ENCODE measurements around the gene CCL19. TPM values are rescaled to one million over a fixed set of nuclear protein-coding genes. Genes with fewer than 3 reads are reported as not detected.
A peak's percentile ranks its signal among the peaks of the same experiment; 100 is the strongest.

CCL19 gene
- total and polyA plus RNA-seq, 8 donors = 4.3 to 24.1 (median 7.8) TPM; not detected in 3

DNA sequence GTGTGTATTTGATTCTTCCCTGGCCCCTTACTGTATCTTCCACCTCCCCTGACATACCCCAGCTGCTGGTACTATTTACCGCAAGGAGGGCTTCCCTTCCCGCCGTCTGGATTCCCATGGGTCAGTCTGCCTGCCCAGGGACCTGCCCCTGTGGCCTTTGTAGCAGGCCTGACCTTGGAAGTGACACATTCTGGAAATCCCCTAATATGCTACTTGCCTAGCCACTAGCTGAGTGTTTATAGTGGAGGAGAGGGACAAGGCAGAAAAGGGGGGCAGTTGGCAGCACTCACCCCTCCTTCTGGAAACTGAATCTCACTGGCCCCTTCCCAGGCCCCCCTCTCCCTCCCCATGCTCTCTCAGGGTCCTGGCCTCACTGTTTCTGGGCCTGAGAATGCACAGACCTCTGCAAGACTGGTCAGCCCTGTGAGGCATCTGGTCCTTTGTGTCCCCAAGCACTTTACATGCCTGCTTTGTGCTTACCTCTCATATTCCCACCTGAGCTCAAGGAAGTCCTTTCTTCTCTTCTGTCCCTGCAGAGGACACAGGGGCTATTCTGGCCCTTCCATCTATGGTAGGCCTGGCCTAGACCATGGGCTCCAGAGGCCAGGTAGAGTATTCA, 27.0 kb upstream of the CCL19 start:
- Histone ChIP-seq H3K27ac (no peak overlapping the region), H3K9me3 (no peaks in the 10 kb centered on the region), H3K4me3 (no peak overlapping the region), H3K4me1 (peaks cover 0 to 9% (median 8%) of the 10 kb centered on the region in 4 donors), H3K27me3 (no peaks in the 10 kb centered on the region), H3K36me3 (no peaks in the 10 kb centered on the region)
- DNase-seq = peak in 1 of 2 donors; percentile 52
- intact Hi-C loops (cut with DNase I; ENCODE audit: low total_unique reads) = no loop called here
- 54 to 80% (median 63%) methylated on average over 3 of the region's 3 CpGs for WGBS, 5 donors
- TF ChIP-seq POLR2AphosphoS5 (IDR thresholded peaks at IDR 0.05) (no peak), EP300 (IDR thresholded peaks at IDR 0.05) (no peak), POLR2A (IDR thresholded peaks at IDR 0.05) (no peak)
- TF ChIP-seq, protein P1, sequence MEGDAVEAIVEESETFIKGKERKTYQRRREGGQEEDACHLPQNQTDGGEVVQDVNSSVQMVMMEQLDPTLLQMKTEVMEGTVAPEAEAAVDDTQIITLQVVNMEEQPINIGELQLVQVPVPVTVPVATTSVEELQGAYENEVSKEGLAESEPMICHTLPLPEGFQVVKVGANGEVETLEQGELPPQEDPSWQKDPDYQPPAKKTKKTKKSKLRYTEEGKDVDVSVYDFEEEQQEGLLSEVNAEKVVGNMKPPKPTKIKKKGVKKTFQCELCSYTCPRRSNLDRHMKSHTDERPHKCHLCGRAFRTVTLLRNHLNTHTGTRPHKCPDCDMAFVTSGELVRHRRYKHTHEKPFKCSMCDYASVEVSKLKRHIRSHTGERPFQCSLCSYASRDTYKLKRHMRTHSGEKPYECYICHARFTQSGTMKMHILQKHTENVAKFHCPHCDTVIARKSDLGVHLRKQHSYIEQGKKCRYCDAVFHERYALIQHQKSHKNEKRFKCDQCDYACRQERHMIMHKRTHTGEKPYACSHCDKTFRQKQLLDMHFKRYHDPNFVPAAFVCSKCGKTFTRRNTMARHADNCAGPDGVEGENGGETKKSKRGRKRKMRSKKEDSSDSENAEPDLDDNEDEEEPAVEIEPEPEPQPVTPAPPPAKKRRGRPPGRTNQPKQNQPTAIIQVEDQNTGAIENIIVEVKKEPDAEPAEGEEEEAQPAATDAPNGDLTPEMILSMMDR (IDR thresholded peaks at IDR 0.05) = no peak

GRCh38 chr9:34716711-34717110, 25.6 kb upstream of the CCL19 start:
- Histone ChIP-seq H3K27me3 (no peaks in the 10 kb centered on the region), H3K9me3 (no peaks in the 10 kb centered on the region), H3K36me3 (no peaks in the 10 kb centered on the region), H3K27ac (no peak overlapping the region), H3K4me1 (peaks cover 0 to 9% (median 8%) of the 10 kb centered on the region in 4 donors), H3K4me3 (no peak overlapping the region)
- 67 to 78% (median 71%) methylated on average over 4 of the region's 4 CpGs for WGBS, 5 donors
- no peak for DNase-seq
- TF ChIP-seq EP300 (IDR thresholded peaks at IDR 0.05) (no peak), POLR2AphosphoS5 (IDR thresholded peaks at IDR 0.05) (no peak), POLR2A (IDR thresholded peaks at IDR 0.05) (no peak)
- TF ChIP-seq, protein P1 (IDR thresholded peaks at IDR 0.05) = no peak
- intact Hi-C loops (cut with DNase I; ENCODE audit: low total_unique reads) = no loop called here

DNA sequence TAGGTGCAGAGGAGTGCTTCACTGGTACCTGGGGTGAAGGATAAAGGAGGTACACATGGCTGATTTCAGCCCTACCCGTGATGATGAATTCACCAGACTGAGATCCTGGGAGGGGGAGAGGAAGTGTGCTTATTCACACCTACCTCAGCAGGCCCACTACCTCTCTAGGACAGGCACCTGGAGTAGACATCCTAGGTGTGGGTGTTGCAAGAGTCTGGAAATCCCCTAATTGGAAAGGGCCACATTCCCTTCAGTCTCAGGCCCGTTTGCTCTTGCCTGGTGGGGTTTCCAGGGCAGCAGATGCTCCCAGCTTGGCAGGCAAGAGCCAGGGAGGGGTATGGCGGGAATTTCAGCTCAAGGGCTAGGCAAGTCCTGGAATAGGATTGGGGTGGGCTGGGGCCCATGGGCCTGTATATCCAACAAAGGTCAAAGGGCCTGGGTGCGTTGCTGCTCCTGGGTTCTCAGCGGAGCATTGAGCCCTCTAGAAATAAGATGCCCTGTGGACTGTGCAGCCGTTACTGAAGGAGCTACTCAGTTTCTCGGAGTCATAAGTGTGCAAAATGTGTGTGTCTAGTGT, 24.7 kb upstream of the CCL19 start:
- TF ChIP-seq, protein P1 (IDR thresholded peaks at IDR 0.05) = no peak
- TF ChIP-seq POLR2AphosphoS5 (IDR thresholded peaks at IDR 0.05) (no peak), POLR2A (IDR thresholded peaks at IDR 0.05) (no peak), EP300 (IDR thresholded peaks at IDR 0.05) (no peak)
- no peaks in the 10 kb centered on the region for H3K27me3 ChIP-seq
- no peaks in the 10 kb centered on the region for H3K9me3 ChIP-seq
- intact Hi-C loops (cut with DNase I; ENCODE audit: low total_unique reads) = no loop called here
- peaks cover 0 to 9% (median 8%) of the 10 kb centered on the region in 4 donors for H3K4me1 ChIP-seq
- no peaks in the 10 kb centered on the region for H3K36me3 ChIP-seq
- no peak overlapping the region for H3K4me3 ChIP-seq
- no peak overlapping the region for H3K27ac ChIP-seq
- 87 to 91% (median 90%) methylated on average over 7 of the region's 7 CpGs for WGBS, 5 donors
- no peak for DNase-seq

DNA sequence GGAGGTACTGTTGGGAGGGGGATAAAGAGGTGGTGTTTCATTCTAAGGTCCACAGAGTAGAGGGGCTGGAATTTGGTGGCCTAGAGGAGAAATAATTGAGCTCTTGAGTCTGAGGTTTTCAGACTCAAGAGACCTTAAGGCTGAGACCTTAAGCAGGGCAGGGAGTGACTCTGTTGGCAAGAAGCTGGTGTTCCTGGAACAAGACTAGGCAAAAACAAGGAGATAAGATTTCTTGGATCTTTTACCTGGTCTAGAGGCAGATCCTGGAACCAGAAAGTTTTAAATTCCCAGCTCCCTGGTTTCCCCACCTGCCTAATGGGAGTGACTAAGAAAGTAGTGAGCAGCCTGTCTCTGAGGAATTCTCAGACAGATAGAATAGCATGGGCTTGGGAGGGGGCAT, 22.9 kb upstream of the CCL19 start:
- H3K27me3 ChIP-seq = no peaks in the 10 kb centered on the region
- H3K4me3 ChIP-seq = no peak overlapping the region
- peak in 1 of 2 donors; percentile 38 for DNase-seq
- H3K27ac ChIP-seq = peak overlapping the region in 2 of 5 donors; percentile 11 to 34
- intact Hi-C loops (cut with DNase I; ENCODE audit: low total_unique reads) = no loop called here
- TF ChIP-seq, protein P1 (IDR thresholded peaks at IDR 0.05) = no peak
- no peak for TF ChIP-seq POLR2A (IDR thresholded peaks at IDR 0.05)
- no peak for TF ChIP-seq POLR2AphosphoS5 (IDR thresholded peaks at IDR 0.05)
- no peaks in the 10 kb centered on the region for H3K36me3 ChIP-seq
- no peaks in the 10 kb centered on the region for H3K9me3 ChIP-seq
- peaks cover 3 to 20% (median 16%) of the 10 kb centered on the region in 4 donors for H3K4me1 ChIP-seq
